ENCODE data around the gene ZNF444. TPM values are rescaled to one million over a fixed set of nuclear protein-coding genes. Genes with fewer than 3 reads are reported as not detected.

Gene ZNF444
- total and polyA plus RNA-seq, 2 of the 8 experiments (the other 6 are each of a cell fraction or from before 2014, with no cell fraction given) = 49.5 to 54.5 TPM

DNA sequence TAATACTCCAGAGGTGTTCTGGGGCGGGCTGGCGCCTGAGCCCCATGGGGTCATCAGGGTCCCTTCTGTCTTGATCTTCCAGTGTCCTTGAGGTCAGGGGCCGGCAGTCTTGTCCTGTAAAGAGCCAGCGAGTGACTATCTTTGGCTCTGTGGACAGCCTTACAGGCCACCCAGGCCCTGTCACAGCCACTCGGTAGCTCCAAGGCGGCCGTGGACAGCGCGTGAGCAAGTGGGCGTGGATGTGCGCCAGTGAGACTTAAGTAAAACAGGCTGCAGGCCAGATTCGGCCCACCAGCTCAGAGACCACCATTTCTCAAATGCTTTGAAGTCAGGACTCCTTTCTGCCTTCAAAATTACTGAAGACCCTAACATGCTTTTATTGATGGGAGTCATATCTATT is 3.7 kb downstream of the ZNF444 start:
- Histone ChIP-seq H3K14ac (ENCODE audit: insufficient read length) (no peak overlapping the region), H4K5ac (ENCODE audit: insufficient read length, low read depth, low read length) (no peak overlapping the region), H3K36me3 (ENCODE audit: control insufficient read depth in 2 of 4, insufficient read depth in 4 of 4, low read length in 3 of 4) (peaks cover 0 to 22% (median 6%) of the 10 kb centered on the region in 4 experiments; a peak in 5 of 8 replicates), H3K79me1 (ENCODE audit: low read depth, low read length) (peaks cover 12% of the 10 kb centered on the region), H3K4ac (replicated peaks; ENCODE audit: insufficient read length, low read depth, low read length) (no peak overlapping the region), H3K18ac (ENCODE audit: extremely low read depth, low read length) (no peak overlapping the region), H3K4me2 (ENCODE audit: insufficient read depth in 1 of 2, low read depth in 2 of 2, low read length in 2 of 2) (no peak overlapping the region), H3K4me1 (replicated peaks in 1 of 4; ENCODE audit: control insufficient read depth in 3 of 4, insufficient read depth in 4 of 4, low read length in 3 of 4) (peaks cover 0 to 7% (median 3%) of the 10 kb centered on the region in 4 experiments; a peak in 5 of 7 replicates), H3K79me2 (ENCODE audit: control insufficient read depth in 1 of 2, insufficient read depth in 2 of 2, low read length in 2 of 2) (peaks cover 0 to 34% of the 10 kb centered on the region in 2 experiments; a peak in 2 of 4 replicates), H3K27ac (ENCODE audit: low read depth, low read length) (no peak overlapping the region), H3K9me3 (ENCODE audit: insufficient read depth in 2 of 2, low read depth in 1 of 2, low read length in 1 of 2) (no peaks in the 10 kb centered on the region), H2BK5ac (ENCODE audit: low read depth, low read length) (no peak overlapping the region), H4K8ac (ENCODE audit: extremely low read depth, insufficient read depth, low read length) (no peak overlapping the region), H2BK20ac (ENCODE audit: low read length) (no peak overlapping the region), H3K23ac (ENCODE audit: insufficient read length) (no peak overlapping the region), H3K4me3 (ENCODE audit: extremely low read depth in 1 of 4, insufficient read depth in 2 of 4, low read depth in 3 of 4, low read length in 4 of 4) (no peak overlapping the region), H2BK15ac (ENCODE audit: low read length) (no peak overlapping the region), H3K23me2 (ENCODE audit: low read depth, low read length) (peaks cover 8% of the 10 kb centered on the region; the same call in 1 of the 2 replicates), H2BK120ac (replicated peaks; ENCODE audit: low read depth, low read length) (no peak overlapping the region), H2BK12ac (ENCODE audit: low read depth, low read length) (no peak overlapping the region), H2AK5ac (ENCODE audit: low read depth, low read length) (no peak overlapping the region), H2AFZ (ENCODE audit: low read length) (no peak overlapping the region), H3K9ac (replicated peaks in 1 of 4; ENCODE audit: extremely low read depth in 1 of 4, low read depth in 3 of 4, low read length in 3 of 4) (no peak overlapping the region), H3K27me3 (replicated peaks in 1 of 4; ENCODE audit: control insufficient read depth in 3 of 4, extremely low read depth in 1 of 4, insufficient read depth in 3 of 4, low read length in 3 of 4) (no peaks in the 10 kb centered on the region), H4K91ac (replicated peaks; ENCODE audit: insufficient read length, low read length) (no peak overlapping the region), H4K20me1 (replicated peaks in 1 of 2; ENCODE audit: control insufficient read depth in 1 of 2, insufficient read depth in 2 of 2, low read length in 2 of 2) (peaks cover 1 to 18% of the 10 kb centered on the region in 2 experiments), H3K56ac (replicated peaks; ENCODE audit: insufficient read length, low read depth, low read length) (no peak overlapping the region)
- FAIRE-seq = no peak
- DNase-seq (ENCODE audit: low read depth in 1 of 2, low spot score in 2 of 2) = no peak
- WGBS, 2 experiments (ENCODE audit: extremely low coverage in 1 of 2, insufficient coverage in 1 of 2, insufficient read length in 1 of 2, insufficient replicate concordance in 2 of 2, low coverage in 1 of 2, low lambda C conversion rate in 2 of 2, missing lambda C conversion rate in 1 of 2) = 83% methylated on average over 12 of the region's 12 CpGs; no CpG with 5 or more reads in 1 of the 2 experiments
- POLR2A ChIA-PET (ENCODE audit: partially characterized antibody) = interaction anchor here (1.6 to 5.2 kb wide), 2 partner anchors 10 to 16 kb away, joined by 5 to 21 read pairs; no protein-coding TSS in a partner anchor
- CTCF ChIA-PET (ENCODE audit: partially characterized antibody) = interaction anchor here (0.6 to 6.5 kb wide), 3 partner anchors 9 to 201 kb away, joined by 3 to 47 read pairs (median 5); no protein-coding TSS in a partner anchor

Data from H1 (cell line).